H54 (cell line): Measurements from ENCODE around the gene TWIST2.

ENCODE experiments used
- DNase-seq: peaks from one replicate; pipeline ENCODE4 v3.0.0; 2011; ENCODE audit warnings: low spot score, mixed read lengths; ENCODE audit not compliant: insufficient read length
- FAIRE-seq: peaks from 3 replicates; lab custom pipeline; 2011; peaks lifted over from hg19 to GRCh38; lab: Jason Lieb, UNC
- POLR2A ChIP-seq: IDR thresholded peaks from 2 replicates; pipeline ENCODE4 v1.6.1; 2011; ENCODE audit warnings: low read depth, mild to moderate bottlenecking, low read length

The TWIST2 gene

GRCh38 chr2:238865744-238866355, 18.0 kb downstream of the TWIST2 start:
- no peak for TF ChIP-seq POLR2A

GRCh38 chr2:238866656-238867277, 18.9 kb downstream of the TWIST2 start:
- DNase-seq, result no peak
- no peak for TF ChIP-seq POLR2A
- FAIRE-seq, result no peak

More at GRCh38 chr2:238865744-238866355, 18.0 kb downstream of the TWIST2 start:
- DNase-seq (no peak), FAIRE-seq (no peak)

GRCh38 chr2:238868067-238868524, 20.2 kb downstream of the TWIST2 start:
- FAIRE-seq (no peak), DNase-seq (no peak)
- TF ChIP-seq POLR2A, result no peak

DNA sequence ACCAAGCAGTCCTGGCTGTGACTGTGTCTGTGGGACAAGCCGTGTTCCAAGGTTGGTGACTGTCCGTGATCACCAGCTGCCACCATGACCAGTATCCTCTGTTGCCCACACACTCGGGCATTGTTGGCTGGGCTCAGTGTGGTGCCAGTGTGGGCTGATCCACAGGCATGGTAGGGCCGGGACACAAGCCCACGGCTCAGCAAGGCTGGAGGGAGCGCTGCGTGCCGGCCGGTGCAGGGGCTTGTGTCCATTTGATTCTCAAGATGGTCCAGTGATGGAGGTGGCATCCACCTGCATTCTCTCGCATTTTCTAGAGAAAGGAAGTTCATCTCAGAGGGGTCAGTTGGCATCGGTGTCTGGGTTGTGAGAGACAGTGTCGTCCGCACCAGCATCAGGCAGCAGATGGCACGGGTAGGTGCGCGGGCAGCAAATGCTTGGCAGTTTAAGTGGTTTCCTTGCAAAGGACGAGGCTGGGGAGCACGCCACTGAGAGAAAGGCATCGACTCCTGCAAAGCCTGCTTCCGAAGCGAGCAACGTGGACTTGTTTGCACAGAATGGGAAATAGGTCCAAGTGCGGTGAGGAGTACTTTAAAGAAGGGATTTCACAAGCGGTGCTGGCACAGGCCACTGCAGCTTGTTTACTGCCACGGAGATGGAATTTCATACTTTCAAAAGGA, 20.9 kb downstream of the TWIST2 start:
- no peak for TF ChIP-seq POLR2A
- DNase-seq, result no peak
- FAIRE-seq, result no peak

DNA sequence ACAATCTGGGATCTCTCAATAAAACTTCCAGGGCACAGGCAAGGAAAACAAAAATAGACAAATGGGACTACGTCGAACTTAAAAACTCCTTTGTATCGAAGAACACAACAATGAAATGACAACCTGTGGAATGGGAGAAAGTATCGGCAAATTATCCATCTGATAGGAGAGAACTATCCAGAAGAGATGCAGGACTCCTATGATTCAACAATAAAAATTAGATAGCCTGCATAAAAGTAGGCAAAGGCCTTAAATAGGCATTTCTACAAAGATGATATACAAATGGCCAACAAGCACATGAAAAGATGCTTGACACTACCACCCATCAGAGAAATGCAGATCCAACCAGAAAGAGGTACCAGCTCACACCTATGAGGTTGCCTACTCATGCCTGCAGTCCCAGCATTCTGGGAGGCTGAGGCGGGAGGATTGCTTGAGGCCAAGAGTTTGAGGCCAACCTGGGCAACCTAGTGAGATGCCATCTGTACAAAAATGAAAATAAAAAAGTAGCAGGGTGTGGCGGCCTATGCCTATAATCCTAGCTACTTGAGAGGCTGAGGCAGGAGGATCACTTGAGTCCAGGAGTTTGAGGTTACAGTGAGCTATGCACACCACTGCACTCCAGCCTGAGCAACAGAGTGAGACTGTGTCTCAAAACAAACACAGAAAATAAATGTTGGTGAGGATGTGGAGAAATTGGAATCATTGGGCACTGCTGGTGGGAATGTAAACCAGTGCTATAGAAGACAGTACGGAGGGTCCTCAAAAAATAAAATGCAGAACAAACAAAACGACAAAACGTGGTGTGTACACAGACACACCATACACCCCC, 21.6 kb downstream of the TWIST2 start:
- DNase-seq, result no peak
- FAIRE-seq, result no peak
- TF ChIP-seq POLR2A, result no peak

- DNase-seq, result no peak
- FAIRE-seq, result no peak
- TF ChIP-seq POLR2A, result no peak
Observed at GRCh38 chr2:238870261-238870660, 22.4 kb downstream of the TWIST2 start.

DNA sequence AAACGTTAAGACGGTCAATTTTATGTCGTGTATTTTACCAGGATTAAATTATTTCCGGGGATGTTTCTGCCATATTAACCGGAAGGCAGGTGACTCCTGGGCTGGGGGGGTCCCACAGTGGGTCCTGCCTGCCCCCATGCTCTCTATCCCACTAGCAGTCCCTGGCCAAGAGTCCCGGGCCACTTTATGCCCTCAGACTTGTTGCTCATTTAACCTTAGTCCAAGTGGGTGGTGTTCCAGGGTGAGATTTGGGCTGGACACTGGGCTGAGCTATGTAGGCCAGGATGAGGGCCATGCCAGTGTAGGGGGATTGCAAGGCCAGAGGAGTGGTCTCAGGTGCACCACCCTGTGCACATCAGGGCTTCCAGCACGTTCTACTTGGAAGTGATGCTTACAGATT, 24.1 kb downstream of the TWIST2 start:
- DNase-seq (no peak), FAIRE-seq (no peak)
- TF ChIP-seq POLR2A, result no peak

DNA sequence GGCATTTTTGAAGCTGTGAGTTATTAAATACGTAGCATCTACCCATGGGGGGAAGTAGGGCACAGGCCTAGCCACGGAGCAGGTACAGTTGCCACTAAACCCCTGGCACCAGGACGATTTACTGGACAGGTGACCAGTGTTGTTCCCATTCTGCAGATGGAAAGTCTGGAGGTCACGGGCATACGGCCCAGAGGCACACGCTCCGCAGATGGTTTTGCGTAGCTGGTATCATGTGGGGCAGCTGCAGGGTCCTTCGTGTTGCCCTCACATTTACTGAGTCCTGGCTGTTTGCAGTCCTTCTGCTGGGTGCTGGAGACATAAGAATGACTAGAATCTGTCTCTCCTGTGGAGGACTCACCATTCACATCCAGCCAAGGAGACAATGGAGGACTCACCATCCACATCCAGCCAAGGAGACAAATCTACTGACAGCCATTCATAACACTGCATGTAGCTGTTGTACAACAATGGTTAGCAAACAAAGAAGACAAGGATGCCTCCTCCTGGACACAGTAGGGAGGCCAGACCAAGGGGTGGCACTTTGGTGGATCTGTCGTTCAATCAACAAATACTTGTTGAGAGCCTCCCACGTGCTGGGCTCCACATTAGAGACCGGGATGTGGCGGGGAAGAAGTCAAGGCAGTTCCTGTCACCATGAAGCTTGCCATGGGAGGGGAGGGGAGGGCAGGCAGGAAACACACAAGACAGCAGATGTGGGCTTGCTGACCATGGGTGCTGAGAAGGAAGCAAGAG, 24.9 kb downstream of the TWIST2 start:
- TF ChIP-seq POLR2A, result no peak
- FAIRE-seq, result no peak

DNA sequence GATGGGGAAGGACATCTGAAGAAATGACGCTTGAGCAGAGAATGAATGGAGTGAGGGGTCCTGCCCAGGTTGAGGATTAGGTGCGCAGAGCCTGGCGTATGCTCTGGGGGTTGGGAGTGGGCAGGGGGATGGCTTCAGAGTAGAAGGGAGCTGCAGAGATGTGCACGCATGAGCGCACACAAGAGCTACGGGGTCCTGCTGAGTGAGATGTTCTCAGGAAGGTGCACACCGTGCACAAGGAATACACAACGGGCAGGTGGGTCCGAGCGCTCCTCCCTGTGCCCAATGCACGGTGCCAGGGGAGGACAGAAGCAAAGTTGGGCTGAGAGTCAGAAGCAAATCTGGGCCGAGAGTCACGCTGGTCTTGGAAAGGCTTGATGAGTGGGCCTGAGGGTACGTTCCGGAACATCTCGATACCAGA, 25.5 kb downstream of the TWIST2 start:
- no peak for TF ChIP-seq POLR2A
- DNase-seq (no peak), FAIRE-seq (no peak)

More for the DNA sequence above, 24.9 kb downstream of the TWIST2 start:
- no peak for DNase-seq

- FAIRE-seq, result no peak
- TF ChIP-seq POLR2A, result no peak
- DNase-seq, result no peak
Observed at GRCh38 chr2:238873841-238874240, 26.0 kb downstream of the TWIST2 start.

DNA sequence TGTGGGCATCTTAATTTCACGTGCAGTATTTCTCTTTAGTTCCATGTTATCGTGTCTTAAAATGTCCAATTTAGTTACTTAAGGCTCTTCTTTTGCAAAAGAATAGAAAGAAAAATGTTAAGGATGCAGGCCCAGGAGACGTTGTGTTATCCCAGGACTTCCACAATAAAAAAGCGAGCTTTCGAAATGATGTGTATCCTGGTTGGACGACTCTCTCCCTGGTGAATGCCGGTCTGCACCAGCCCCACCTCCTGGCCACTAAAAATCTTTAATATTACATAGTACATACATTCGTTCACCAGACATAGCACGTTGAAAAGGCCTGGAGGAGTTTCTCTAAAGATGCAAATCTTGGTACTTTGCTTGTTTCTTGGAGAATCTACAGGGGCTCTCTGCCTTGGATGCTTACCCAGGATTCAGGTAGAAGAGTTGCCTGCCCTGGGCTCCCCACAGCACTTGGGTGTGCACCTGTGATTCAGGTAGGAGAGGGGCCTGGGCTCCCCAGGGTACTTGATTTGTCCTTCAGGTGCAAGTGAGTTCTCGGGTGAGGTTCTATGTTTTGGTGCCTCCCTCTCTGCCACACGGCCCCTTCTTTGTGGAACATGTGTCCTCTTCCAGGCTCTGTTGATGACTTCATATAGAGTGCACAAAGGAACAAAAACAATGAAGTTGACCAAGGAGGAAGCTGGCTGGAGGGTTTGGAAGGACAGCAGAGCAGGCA, 26.6 kb downstream of the TWIST2 start:
- no peak for DNase-seq
- TF ChIP-seq POLR2A, result no peak
- no peak for FAIRE-seq

GRCh38 chr2:238875101-238875470, 27.2 kb downstream of the TWIST2 start:
- FAIRE-seq (no peak), DNase-seq (no peak)
- TF ChIP-seq POLR2A, result no peak

DNA sequence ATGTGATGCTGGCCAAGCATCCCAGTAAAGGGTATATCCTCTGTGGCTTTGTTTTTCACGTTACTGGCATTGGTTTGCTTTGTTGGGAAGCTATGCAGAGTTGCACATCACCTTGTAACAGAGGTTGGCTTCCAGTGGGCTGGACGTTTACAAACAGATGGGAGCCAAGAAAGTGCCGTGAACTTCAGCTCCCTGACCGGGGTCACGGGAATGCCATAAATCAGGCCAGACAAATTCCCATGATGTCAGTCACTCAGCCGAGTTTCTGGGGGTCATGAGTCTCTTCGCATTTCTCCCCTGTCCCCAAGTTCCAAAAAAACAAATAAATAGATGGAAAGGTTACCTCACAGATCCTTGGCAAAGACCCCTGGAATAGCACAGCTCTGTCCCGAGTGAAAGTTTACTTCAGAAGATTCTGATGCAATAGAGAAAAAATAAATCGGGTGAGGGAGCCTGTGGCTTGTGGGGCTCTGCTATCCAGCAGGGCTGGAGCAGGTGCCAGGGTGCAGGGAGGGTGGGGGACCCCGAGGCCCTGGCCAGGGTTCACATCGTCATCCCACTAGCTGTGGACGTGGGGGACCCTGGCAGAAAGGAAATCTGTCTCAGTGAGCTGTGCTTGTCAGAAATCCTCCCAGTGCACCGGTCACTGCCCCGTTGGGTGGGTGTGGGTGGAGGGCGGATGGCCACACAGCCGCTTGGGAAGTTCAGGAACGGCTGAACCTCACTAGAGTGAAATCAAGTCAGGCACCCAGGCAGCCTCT, 27.8 kb downstream of the TWIST2 start:
- DNase-seq (no peak), FAIRE-seq (no peak)
- no peak for TF ChIP-seq POLR2A
